SH-SY5Y (cell line): ENCODE results near the gene VASH2.

Experiments used
- GATA2 ChIP-seq: IDR thresholded peaks from 2 replicates; pipeline ENCODE4 v1.6.1; 2011; ENCODE audit warnings: mild to moderate bottlenecking, low read depth, low read length
- GATA3 ChIP-seq: IDR thresholded peaks from 2 replicates; pipeline ENCODE4 v1.6.1; 2011; ENCODE audit warnings: low read depth, mild to moderate bottlenecking, low read length, moderate library complexity

VASH2 gene

DNA sequence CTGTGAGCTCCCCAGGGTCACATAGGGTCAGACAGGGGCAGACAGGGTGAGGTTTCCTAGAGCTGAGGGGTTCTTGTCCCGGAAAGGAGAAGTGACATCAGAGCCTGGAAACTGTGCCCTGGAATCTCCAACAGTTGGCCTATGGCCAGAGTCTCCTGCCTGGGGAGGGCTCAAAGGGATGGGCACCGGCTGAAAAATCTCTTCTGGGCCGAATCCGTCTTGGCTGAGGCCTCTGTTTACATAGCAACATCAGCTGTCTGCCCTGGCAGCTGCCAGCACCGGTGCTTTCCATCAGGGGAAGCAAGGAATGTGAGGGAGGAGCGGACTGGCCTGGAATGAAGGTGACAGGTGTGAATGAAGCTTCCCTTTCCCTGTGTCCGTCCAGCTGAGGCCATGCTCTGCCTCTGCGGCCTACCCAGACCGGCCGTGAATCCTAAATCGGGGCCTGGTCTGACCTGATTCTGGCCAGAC lies 30.7 kb downstream of the VASH2 start:
- no peak for TF ChIP-seq GATA3
- TF ChIP-seq GATA2 = no peak

- TF ChIP-seq GATA3 (no peak), GATA2 (no peak)
Measured at GRCh38 chr1:212981571-212982328, 31.4 kb downstream of the VASH2 start.

DNA sequence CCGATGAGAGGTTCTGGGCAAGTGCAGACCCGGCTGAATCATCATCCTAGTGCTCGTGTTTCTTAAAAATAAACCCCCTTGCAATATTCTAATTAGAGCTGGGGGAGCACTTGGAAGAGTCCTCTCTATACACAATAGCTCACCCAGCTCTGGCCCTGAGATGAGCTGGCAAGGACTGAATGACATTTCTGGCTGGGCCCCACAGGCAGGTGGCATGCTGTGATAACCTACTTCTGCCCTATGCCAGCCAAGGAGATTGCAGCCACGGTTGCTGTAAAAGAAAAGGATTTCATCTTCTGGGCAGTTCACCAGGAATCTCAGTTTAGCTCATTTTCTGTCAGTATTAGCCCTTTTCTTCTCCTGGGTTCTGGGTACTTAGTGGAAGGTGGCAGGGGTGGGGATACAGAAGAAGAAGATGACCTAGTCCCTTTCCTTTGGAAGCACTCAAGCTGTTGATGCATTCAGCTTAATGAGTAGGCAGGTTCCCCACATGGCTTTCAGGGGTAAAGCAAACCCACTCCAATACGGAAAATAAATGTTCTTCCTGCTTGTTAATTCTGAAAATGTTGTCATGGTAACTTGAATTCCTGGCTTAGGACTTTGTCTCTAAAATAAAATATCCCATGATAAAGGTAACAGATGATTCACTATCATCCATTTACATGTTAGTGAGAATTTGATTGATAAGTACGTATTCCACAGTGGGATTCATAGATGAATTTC lies 32.2 kb downstream of the VASH2 start:
- TF ChIP-seq GATA3 (no peak), GATA2 (no peak)

GRCh38 chr1:212983482-212983881 lies 33.1 kb downstream of the VASH2 start:
- no peak for TF ChIP-seq GATA3
- TF ChIP-seq GATA2 = no peak

DNA sequence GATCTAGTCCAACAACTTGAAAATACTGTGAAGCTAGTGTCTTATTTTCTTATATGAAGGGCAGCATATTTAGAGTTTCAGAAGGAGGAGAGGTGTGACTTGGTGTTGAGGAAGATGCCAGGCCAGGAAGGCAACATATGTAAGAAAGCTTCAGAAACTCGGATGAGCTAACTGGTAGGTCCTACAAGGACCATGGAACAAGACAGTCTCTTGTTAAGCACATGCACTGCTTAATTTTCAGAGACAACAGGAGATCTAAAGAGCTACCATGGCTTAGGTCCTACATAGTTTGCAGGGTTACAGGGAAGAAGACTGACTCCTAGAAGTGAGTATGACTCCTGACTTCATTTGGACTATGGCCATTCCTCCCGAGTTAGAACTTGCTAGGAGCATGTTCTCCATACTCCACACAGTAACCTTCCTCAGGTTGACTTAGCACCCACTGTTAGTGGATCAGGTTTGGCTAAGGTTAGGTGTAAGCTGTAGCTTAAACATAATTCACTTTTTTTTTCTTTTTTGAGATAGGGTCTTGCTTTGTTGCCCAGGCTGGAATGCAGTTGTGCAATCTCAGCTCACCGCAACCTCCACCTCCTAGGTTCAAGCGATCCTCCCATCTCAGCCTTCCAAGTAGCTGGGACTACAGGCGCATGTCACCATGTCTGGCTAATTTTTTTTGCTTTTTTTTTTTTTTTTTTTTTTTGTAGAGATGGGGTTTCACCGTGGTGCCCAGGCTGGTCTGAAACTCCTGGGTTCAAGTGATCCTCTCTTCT lies 34.4 kb downstream of the VASH2 start:
- TF ChIP-seq GATA3 = no peak
- TF ChIP-seq GATA2 = no peak

GRCh38 chr1:212986551-212986950 lies 36.2 kb downstream of the VASH2 start:
- TF ChIP-seq GATA3 (no peak), GATA2 (no peak)

GRCh38 chr1:212987702-212988322 lies 37.5 kb downstream of the VASH2 start:
- no peak for TF ChIP-seq GATA2
- TF ChIP-seq GATA3 = no peak

- TF ChIP-seq GATA2 = no peak
- no peak for TF ChIP-seq GATA3
Measured at GRCh38 chr1:212990276-212990675, 39.9 kb downstream of the VASH2 start.

- TF ChIP-seq GATA2 = no peak
- TF ChIP-seq GATA3 = no peak
Measured at GRCh38 chr1:212994926-212995325, 44.6 kb downstream of the VASH2 start.

DNA sequence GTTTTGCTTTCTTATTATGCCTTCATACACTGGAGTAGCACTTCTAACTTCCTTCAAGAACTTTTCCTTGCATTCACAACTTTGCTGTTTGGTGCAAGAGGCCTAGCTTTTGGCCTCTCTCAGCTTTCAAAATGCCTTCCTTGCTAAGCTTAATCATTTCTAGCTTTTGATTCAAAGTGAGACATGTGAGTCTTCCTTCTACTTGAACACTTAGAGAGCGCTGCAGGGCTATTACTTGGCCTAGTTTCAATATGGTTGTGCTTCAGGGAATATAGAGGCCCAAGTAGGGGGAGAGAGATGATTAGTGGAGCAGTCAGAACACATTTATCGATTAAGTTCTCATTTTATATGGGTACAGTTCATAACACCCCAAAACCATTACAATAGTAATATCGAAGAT lies 52.9 kb downstream of the VASH2 start:
- TF ChIP-seq GATA2 = no peak
- no peak for TF ChIP-seq GATA3

DNA sequence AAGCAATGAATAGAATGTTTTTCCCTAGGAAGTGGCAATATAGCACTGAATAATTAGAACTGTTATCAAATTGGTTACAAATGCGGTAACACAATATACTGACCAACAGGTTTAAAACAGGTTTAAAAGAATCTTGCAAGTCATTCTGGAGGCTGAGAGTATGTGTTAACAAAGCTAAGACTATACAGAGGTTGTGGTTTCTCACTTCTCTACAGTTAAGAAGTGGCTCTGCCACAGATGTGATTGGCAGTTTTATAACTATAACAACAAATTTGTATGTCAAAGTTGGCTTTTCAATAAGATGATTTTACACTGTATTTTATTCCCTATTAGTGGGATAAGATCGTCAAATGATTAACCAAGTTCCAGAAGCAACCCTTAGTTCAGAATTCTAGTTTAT lies 58.2 kb downstream of the VASH2 start:
- TF ChIP-seq GATA2 = no peak
- TF ChIP-seq GATA3 = no peak

GRCh38 chr1:213014642-213015041 lies 64.3 kb downstream of the VASH2 start:
- TF ChIP-seq GATA3 (no peak), GATA2 (no peak)

DNA sequence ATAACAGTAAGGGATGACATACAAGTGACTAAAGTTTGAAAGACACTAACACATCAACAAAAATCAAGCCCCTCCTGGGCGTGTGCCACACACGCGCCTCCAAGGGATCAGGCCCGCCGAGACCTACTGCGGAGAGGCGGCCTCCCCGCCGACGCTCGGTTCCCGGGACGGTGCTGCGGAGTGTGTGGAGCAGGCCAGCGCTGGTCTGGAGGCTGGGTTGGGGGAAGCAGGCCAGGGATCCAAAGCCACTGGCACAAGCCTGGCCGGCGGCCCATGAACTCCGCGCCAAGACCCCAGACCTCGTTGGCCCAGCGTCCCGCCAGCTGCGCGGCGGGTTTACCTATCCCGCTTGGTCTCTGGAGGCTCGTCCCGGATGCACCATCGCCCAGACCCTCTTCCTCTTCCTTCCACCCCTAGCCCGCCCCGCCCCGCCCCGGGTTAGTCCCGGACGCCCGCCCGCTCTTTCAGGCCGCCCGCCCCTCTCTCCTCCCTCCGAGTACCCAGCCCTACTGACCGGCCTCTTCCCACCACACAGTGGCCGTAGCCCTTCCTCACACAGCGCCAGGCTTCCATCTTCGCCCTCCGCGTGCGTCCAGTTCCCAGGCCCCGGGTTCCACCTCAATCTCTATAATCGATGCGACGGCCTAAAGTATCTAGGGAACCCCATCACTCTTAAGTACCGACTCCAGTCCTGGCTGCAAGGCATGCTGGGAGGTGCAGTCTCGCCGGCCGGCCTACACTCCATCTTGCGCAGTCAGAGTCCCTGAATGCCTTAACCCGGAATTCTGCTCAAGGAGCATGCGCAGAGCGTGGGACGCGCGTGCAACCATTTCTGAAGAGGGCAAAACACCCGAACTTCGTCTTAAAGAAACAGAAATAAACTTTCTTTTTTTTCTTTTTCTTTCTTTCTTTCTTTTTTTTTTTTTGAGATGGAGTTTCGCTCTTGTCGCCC lies 65.0 kb downstream of the VASH2 start, which contains the start of gene ANGEL2:
Gene ANGEL2 (minus strand): TSS at position 769 of the 952 bp plus-strand sequence. CDS start 196 bp downstream, at position 573.
- TF ChIP-seq GATA3 (no peak), GATA2 (no peak; the same call in 1 of the 2 replicates)
